IMR-90 (cell line): Measurements from ENCODE around the gene TNFRSF11A. TPM values are rescaled to one million over a fixed set of nuclear protein-coding genes. Genes with fewer than 3 reads are reported as not detected.

Source experiments
- ATAC-seq: fragments of 200-7000 bp; cut with Tn5 transposase; 2 replicates; pipeline ENCODE4 v1.9.1; 2020; ENCODE audit warnings: low read depth, mild to moderate bottlenecking, moderate library complexity
- BruUV-seq: library from RNA; stranded (reverse); fragments of 400-500 nt; replicated peaks from 2 replicates; lab custom pipeline; 2021; lab: Mats Ljungman, UMichigan
- CTCF ChIA-PET: fragments of 300-600 bp; formaldehyde crosslinking; extraction: SDS; loops from one replicate; lab custom pipeline; 2021; ENCODE audit warnings: antibody characterized with exemption; lab: Yijun Ruan, JAX
- POLR2A ChIA-PET: fragments of 300-600 bp; sonication (Branson Sonifier 250); formaldehyde crosslinking; loops from one replicate; lab custom pipeline; 2022; ENCODE audit warnings: antibody characterized with exemption; ENCODE audit not compliant: unreplicated experiment; lab: Charles Lee
- DNase-seq: peaks from one replicate; pipeline ENCODE4 v3.0.0; 2013
- H2AFZ ChIP-seq: replicated peaks from 2 replicates; pipeline ENCODE3; 2013; ENCODE audit warnings: low read length, mild to moderate bottlenecking; ENCODE audit not compliant: poor library complexity
- H2AK5ac ChIP-seq: 2 replicates; pipeline ENCODE4 v1.6.1; 2013; ENCODE audit warnings: low read depth, low read length, inconsistent platforms
- H2AK9ac ChIP-seq: replicated peaks from 2 replicates; pipeline ENCODE3; 2013; ENCODE audit warnings: mild to moderate bottlenecking, low read depth, low read length, moderate library complexity; ENCODE audit not compliant: poor library complexity
- H2BK120ac ChIP-seq: 2 replicates; pipeline ENCODE4 v1.6.1; 2013; ENCODE audit warnings: low read depth, low read length, inconsistent platforms
- H2BK15ac ChIP-seq: 3 replicates; pipeline ENCODE4 v1.6.1; 2013; ENCODE audit warnings: low read depth, low read length, inconsistent platforms
- H2BK20ac ChIP-seq: 2 replicates; pipeline ENCODE4 v1.6.1; 2013; ENCODE audit warnings: low read depth, mild to moderate bottlenecking, inconsistent platforms, low read length, moderate library complexity
- H2BK5ac ChIP-seq: 2 replicates; pipeline ENCODE4 v1.6.1; 2013; ENCODE audit warnings: mild to moderate bottlenecking, low read depth, low read length, inconsistent platforms; ENCODE audit not compliant: poor library complexity, severe bottlenecking
- H3K14ac ChIP-seq: replicated peaks from 2 replicates; pipeline ENCODE4 v1.6.1; 2013; ENCODE audit warnings: low read depth, low read length, inconsistent platforms
- H3K18ac ChIP-seq: 2 replicates; pipeline ENCODE4 v1.6.1; 2013; ENCODE audit warnings: low read depth, low read length, control low read depth
- H3K23ac ChIP-seq: 2 replicates; pipeline ENCODE4 v1.6.1; 2013; ENCODE audit warnings: low read depth, low read length, inconsistent platforms
- H3K27ac ChIP-seq: 2 replicates; pipeline ENCODE4 v1.5.1; 2013; ENCODE audit warnings: mild to moderate bottlenecking, control low read depth, low read length; ENCODE audit not compliant: insufficient read depth
- H3K27me3 ChIP-seq: 2 replicates; pipeline ENCODE4 v1.6.1; 2013; ENCODE audit warnings: low read length; ENCODE audit not compliant: control insufficient read depth, insufficient read depth
- H3K36me3 ChIP-seq: 2 replicates; pipeline ENCODE4 v1.6.1; 2013; ENCODE audit warnings: low read length, mixed read lengths; ENCODE audit not compliant: control insufficient read depth, insufficient read depth
- H3K4ac ChIP-seq: 2 replicates; pipeline ENCODE4 v1.6.1; 2013; ENCODE audit warnings: low read depth, low read length, inconsistent platforms
- H3K4me1 ChIP-seq: 2 replicates; pipeline ENCODE4 v1.6.1; 2013; ENCODE audit warnings: low read length, mixed read lengths; ENCODE audit not compliant: control insufficient read depth, insufficient read depth
- H3K4me2 ChIP-seq: 2 replicates; pipeline ENCODE4 v1.6.1; 2013; ENCODE audit warnings: low read depth, mild to moderate bottlenecking, control low read depth, low read length, moderate library complexity
- H3K4me3 ChIP-seq: 2 replicates; pipeline ENCODE4 v1.5.1; 2013; ENCODE audit warnings: low read depth, mild to moderate bottlenecking, control low read depth, low read length, moderate library complexity; ENCODE audit not compliant: insufficient read depth
- H3K56ac ChIP-seq: 2 replicates; pipeline ENCODE4 v1.6.1; 2013; ENCODE audit warnings: low read length, inconsistent platforms; ENCODE audit not compliant: insufficient read depth; ENCODE audit errors: extremely low read depth
- H3K79me1 ChIP-seq, 2 experiments: 2 replicates each; pipeline ENCODE4 v1.6.1; 2013; ENCODE audit warnings: low read length in 2 of 2, inconsistent platforms in 1 of 2, low read depth in 1 of 2
- H3K9ac ChIP-seq: 2 replicates; pipeline ENCODE4 v1.6.1; 2013; ENCODE audit warnings: low read depth, low read length, control low read depth
- H3K9me1 ChIP-seq: 2 replicates; pipeline ENCODE4 v1.6.1; 2013; ENCODE audit warnings: low read length, inconsistent platforms; ENCODE audit not compliant: insufficient read depth
- H3K9me3 ChIP-seq: 2 replicates; pipeline ENCODE4 v1.6.1; 2013; ENCODE audit warnings: low read length; ENCODE audit not compliant: control insufficient read depth, insufficient read depth
- H4K20me1 ChIP-seq: 2 replicates; pipeline ENCODE4 v1.6.1; 2013; ENCODE audit warnings: low read length, inconsistent platforms; ENCODE audit not compliant: insufficient read depth
- H4K5ac ChIP-seq: 2 replicates; pipeline ENCODE4 v1.6.1; 2013; ENCODE audit warnings: mild to moderate bottlenecking, low read depth, low read length, control low read depth
- H4K8ac ChIP-seq, 2 experiments: 2 replicates each; pipeline ENCODE4 v1.6.1; 2013; ENCODE audit warnings: low read depth in 2 of 2, low read length in 2 of 2, control low read depth in 1 of 2, inconsistent platforms in 1 of 2
- H4K91ac ChIP-seq: 2 replicates; pipeline ENCODE4 v1.6.1; 2013; ENCODE audit warnings: low read depth, low read length, inconsistent platforms; ENCODE audit not compliant: insufficient read depth
- CEBPB ChIP-seq: IDR thresholded peaks from 2 replicates; pipeline ENCODE4 v1.6.1; 2012; ENCODE audit warnings: low read depth, low read length, improper control_type of control experiment
- CTCF ChIP-seq: conservative IDR thresholded peaks from 2 replicates; pipeline ENCODE4 v1.5.1; 2012; ENCODE audit warnings: mild to moderate bottlenecking, low read depth, low read length, improper control_type of control experiment
- FOS ChIP-seq: fragments of 150-350 bp; IDR thresholded peaks from 2 replicates; pipeline ENCODE4 v1.6.1; 2016; ENCODE audit warnings: low read depth, low read length
- MAZ ChIP-seq: IDR thresholded peaks from 2 replicates; pipeline ENCODE4 v1.6.1; 2012; ENCODE audit warnings: low read depth, mild to moderate bottlenecking, low read length, improper control_type of control experiment, moderate library complexity, borderline replicate concordance
- WGBS, 2 experiments: methylation state at CpG; one replicate each; pipeline versions ENCODE4 v1.1.5 to v1.1.7; 2013; ENCODE audit warnings: missing lambda C conversion rate in 2 of 2; ENCODE audit not compliant: insufficient read length in 1 of 2; ENCODE audit errors: extremely low coverage in 2 of 2; 5-methylcytosine and 5-hydroxymethylcytosine counted together
- dilution Hi-C: fragments of 300-500 bp; cut with HindIII; formaldehyde crosslinking; loops from one replicate; pipeline ENCODE4 v1.14.3; 2018; ENCODE audit warnings: low sequenced_read_pairs; ENCODE audit not compliant: unreplicated experiment
- in situ Hi-C: fragments of 300-500 bp; cut with MboI; formaldehyde crosslinking; loops from 3 replicates; pipeline ENCODE4 v1.14.3; 2019; ENCODE audit warnings: low sequenced_read_pairs, inconsistent platforms, mixed read lengths
- intact Hi-C: fragments of 100-400 bp; cut with micrococcal nuclease; formaldehyde crosslinking; loops from 2 replicates; pipeline ENCODE4 v1.10.0; 2022
- polyA plus RNA-seq, 3 experiments: library from polyadenylated mRNA; depleted of rRNA; stranded (reverse); fragments of >200 nt; gene quantifications; 2 replicates each; pipeline ENCODE4 v1.2.3, GENCODE V29; 2012; ENCODE audit warnings: low replicate concordance in 1 of 3
- total RNA-seq: library from RNA; depleted of rRNA; stranded (reverse); fragments of >200 nt; gene quantifications from 2 replicates; pipeline ENCODE4 v1.2.3, GENCODE V29; 2012

Gene TNFRSF11A
- total and polyA plus RNA-seq, 2 of the 4 experiments (the other 2 are of a cell fraction) = under 0.01 TPM; not detected in 1

- Histone ChIP-seq H3K56ac (no peak overlapping the region), H3K4me2 (no peak overlapping the region), H3K4me3 (no peak overlapping the region), H3K14ac (no peak overlapping the region), H3K9me1 (no peaks in the 10 kb centered on the region), H4K20me1 (no peaks in the 10 kb centered on the region), H2BK20ac (no peak overlapping the region), H3K27me3 (peaks cover 11% of the 10 kb centered on the region), H3K23ac (no peak overlapping the region), H3K9ac (no peak overlapping the region), H2AFZ (no peak overlapping the region), H3K36me3 (no peaks in the 10 kb centered on the region), H3K4ac (no peak overlapping the region), H3K27ac (no peak overlapping the region), H2AK5ac (no peak overlapping the region), H3K9me3 (no peaks in the 10 kb centered on the region), H3K18ac (no peak overlapping the region), H2AK9ac (no peak overlapping the region), H2BK120ac (no peak overlapping the region), H4K91ac (no peak overlapping the region), H2BK5ac (no peak overlapping the region), H4K8ac (no peak overlapping the region), H3K4me1 (no peaks in the 10 kb centered on the region), H4K5ac (no peak overlapping the region), H2BK15ac (no peak overlapping the region), H3K79me1 (no peaks in the 10 kb centered on the region)
- DNase-seq (no peak), ATAC-seq (no peak)
- TF ChIP-seq FOS (no peak), MAZ (no peak), CTCF (0 out of 2 replicates have a peak, but pooled peaks have one; percentile 1), CEBPB (no peak)
- POLR2A ChIA-PET = no interaction called here
- 40% methylated on average over 1 of the region's 4 CpGs; no CpG with 5 or more reads in 1 of the 2 experiments for WGBS, 2 experiments
- intact Hi-C loops = no loop called here
- no TSS peak for BruUV-seq
- in situ Hi-C loops = no loop called here
- CTCF ChIA-PET = interaction anchor here (0.5 kb wide), 1 partner anchor 1332 kb away, joined by 3 read pairs; no protein-coding TSS in a partner anchor
- dilution Hi-C loops = no loop called here
Measured at GRCh38 chr18:62399781-62400308, 74.7 kb downstream of the TNFRSF11A start.
